GM21737 (cell line): ENCODE results near the gene ZSWIM5.

ENCODE experiments used
- ATAC-seq: cut with Tn5 transposase; IDR thresholded peaks from one replicate; pipeline ENCODE4 v1.9.1; 2021; ENCODE audit warnings: mild to moderate bottlenecking, moderate library complexity; ENCODE audit not compliant: unreplicated experiment

Gene ZSWIM5

DNA sequence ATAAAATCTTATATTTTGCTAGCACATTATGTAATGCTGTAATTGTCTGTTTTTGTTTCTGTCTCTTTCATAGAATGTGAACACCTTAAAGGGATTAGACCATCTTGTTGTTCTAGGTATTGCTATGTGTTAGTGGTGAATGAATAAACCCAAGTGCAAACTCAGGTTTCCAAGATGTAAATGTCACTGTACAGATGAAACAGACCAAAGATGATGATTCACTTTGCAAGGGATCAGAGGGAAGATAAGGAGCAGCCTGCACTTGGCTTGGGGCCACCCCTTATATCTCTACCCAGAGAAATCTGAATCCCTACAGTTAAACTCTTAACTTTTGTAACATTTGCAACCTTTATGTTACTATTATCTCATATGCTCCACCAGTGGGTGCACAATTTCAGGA is 168.9 kb downstream of the ZSWIM5 start:
- no peak for ATAC-seq

- ATAC-seq, result no peak
These were observed 170.6 kb downstream of the ZSWIM5 start for GRCh38 chr1:45035631-45036301.

GRCh38 chr1:45033356-45033755 is 173.0 kb downstream of the ZSWIM5 start:
- no peak for ATAC-seq

- no peak for ATAC-seq
These were observed 173.6 kb downstream of the ZSWIM5 start for GRCh38 chr1:45032837-45033236.

GRCh38 chr1:45026446-45026845 is 180.0 kb downstream of the ZSWIM5 start:
- no peak for ATAC-seq

GRCh38 chr1:45023663-45024062 is 182.7 kb downstream of the ZSWIM5 start:
- no peak for ATAC-seq

GRCh38 chr1:45018599-45019230 is 187.7 kb downstream of the ZSWIM5 start:
- no peak for ATAC-seq

- ATAC-seq, result no peak
These were observed 189.6 kb downstream of the ZSWIM5 start for GRCh38 chr1:45016767-45017166.

DNA sequence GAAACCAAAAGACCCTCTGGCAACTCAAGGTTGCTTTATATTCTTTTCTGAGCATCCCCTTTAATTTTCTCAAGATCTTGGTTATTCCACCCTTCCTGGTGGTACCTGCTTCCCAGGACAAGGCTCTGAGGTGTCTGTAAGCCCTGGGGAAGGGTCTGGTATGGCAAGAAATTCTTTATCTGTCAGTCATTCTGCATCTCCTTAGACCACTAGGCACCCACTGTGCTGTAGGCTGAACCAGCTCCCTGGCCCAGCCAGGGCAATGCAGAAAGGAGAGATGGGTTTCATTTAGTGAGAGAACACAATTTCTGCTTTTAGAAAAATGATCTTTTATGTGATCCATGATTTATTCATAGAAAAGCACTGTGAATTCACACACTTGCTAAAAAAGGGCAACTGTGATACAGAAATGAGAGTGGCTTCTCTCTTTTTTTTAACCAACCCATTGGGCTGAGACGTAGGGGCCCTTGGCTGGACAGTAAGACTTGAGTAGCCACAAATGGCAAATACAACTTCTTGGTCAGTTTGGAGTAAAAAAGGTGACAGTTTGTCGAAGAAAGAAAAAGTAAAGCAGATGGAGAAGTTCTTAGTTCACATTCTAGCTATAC is 190.2 kb downstream of the ZSWIM5 start:
- ATAC-seq, result no peak

GRCh38 chr1:45015683-45016082 is 190.7 kb downstream of the ZSWIM5 start:
- no peak for ATAC-seq

DNA sequence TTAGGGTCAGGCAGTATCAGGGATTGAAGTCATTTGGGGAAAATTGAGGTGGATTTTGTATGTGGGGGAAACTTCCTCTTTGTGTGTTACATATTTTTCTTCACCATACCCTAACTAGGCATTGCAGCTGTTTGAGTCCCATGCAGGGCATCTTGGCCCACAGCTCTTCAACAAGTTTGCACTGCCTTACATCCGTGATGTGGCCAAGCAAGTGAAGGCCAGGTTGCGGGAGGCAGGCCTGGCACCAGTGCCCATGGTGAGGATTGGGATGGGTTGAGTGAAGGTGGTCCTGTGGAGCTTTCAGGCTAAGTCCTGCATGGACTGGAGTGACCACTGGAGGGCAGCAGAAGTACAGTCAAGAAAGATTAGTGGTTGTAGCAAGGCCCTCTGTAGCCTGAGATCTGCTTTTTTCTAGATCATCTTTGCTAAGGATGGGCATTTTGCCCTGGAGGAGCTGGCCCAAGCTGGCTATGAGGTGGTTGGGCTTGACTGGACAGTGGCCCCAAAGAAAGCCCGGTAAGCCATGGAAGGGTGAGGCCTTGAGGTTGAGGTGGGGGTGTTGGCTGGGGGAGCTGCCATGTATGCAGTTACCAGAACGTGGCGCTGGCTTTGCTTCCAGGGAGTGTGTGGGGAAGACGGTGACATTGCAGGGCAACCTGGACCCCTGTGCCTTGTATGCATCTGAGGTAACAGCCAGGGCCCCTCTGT is 191.9 kb downstream of the ZSWIM5 start:
- ATAC-seq, result no peak

GRCh38 chr1:45013551-45014209 is 192.7 kb downstream of the ZSWIM5 start:
- no peak for ATAC-seq

DNA sequence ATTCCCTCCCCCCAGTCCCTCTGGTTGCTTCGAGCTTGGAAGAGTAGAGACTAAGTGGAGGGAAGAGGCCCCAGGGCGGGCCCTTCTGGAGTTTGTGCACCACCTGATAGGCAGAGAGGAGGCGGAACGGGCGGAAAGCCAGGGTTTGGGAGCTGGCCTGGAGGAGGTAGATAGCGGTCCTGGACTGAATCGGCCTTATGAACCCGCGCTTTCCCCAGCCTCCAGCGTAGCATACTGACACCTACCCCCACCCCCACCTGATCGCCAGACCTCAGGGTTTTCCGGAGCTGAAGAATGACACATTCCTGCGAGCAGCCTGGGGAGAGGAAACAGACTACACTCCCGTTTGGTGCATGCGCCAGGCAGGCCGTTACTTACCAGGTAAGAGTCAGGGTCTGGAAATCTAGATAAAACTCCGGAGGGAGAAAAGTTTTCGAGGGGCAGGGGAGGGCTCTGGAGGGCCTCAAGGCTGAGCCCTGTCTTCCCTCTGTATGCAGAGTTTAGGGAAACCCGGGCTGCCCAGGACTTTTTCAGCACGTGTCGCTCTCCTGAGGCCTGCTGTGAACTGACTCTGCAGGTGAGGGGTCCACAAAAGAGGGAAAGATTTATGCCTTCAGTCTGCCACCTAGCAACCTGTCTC is 193.6 kb downstream of the ZSWIM5 start:
- ATAC-seq, result no peak

DNA sequence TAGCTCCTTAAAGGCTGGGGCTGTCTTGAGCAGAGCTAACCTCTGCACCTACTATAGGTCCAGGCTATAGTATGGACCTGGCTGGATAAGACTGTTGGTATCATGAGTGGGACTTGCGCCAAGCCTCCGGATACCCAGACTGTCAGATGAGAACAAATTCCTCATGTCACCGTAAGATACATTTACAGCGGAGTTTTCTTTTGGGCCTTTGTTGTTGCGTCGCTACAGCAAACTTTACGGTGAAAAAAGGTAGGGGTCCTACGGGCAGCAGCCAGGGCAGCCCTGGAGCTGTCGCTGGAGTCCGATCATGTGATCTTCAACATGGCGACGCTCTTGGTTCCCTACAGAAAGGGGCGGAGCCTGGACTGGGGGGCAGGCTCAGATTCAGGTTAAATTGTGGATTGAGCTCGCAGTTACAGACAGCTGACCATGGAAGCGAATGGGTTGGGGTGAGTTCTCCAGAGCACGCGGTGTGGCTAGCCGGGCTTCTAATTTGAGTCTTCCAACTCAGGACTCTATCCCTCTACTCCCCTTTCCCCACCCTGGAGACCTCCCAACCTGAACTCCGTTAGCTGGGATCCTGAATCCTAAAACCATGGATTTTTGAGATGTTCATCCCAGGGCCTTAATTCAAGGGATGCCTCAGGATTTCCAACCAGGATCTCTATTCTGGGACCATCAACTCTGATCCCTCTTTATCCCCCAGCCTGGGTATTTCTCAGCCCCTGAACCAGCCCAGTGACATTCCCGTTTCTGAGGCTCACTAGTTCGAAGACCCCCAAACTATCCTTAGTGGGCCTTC is 194.4 kb downstream of the ZSWIM5 start, which contains the start of gene UROD:
TSS of gene UROD (plus strand) at position 418 of the 802 bp plus-strand sequence. CDS start at position 430, 12 bp downstream.
- peak; percentile 59 for ATAC-seq

GRCh38 chr1:45010855-45011811 is 195.3 kb downstream of the ZSWIM5 start, which contains the start of gene HECTD3:
Gene HECTD3 (minus strand): TSS chr1:45011324. CDS start chr1:45011257, 67 bp downstream.
- peak; percentile 62 for ATAC-seq

- no peak for ATAC-seq
These were observed 196.2 kb downstream of the ZSWIM5 start for GRCh38 chr1:45009956-45010854.

DNA sequence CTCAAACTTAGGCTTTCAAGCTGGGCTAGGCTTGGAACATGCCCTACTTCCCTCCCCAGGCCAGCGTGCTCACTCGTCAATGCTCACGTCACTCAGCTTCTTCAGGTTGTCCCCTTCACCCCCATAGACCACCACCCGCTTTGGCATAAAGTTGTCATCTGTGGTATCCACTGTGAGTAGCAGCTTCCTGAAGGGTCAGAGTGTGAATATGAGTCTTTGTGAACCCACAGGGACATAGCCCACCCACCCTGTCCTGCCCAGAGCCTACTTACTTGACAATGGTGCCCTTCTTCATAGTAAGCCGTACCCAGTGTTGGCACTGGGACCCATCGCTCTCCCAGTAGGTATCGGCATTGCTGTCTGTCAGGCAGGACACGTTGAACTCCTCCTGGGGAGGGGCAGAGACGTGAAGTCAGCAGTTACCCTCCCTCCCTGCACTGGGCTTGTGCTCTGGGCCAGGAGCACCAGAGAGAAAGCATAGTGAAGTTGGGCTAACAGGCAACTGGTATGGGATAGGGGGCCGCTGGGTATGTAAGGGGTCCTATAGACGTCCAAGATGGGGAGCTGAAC is 197.0 kb downstream of the ZSWIM5 start:
- no peak for ATAC-seq
